ENCODE results near the gene ERI3.

ERI3 gene

DNA sequence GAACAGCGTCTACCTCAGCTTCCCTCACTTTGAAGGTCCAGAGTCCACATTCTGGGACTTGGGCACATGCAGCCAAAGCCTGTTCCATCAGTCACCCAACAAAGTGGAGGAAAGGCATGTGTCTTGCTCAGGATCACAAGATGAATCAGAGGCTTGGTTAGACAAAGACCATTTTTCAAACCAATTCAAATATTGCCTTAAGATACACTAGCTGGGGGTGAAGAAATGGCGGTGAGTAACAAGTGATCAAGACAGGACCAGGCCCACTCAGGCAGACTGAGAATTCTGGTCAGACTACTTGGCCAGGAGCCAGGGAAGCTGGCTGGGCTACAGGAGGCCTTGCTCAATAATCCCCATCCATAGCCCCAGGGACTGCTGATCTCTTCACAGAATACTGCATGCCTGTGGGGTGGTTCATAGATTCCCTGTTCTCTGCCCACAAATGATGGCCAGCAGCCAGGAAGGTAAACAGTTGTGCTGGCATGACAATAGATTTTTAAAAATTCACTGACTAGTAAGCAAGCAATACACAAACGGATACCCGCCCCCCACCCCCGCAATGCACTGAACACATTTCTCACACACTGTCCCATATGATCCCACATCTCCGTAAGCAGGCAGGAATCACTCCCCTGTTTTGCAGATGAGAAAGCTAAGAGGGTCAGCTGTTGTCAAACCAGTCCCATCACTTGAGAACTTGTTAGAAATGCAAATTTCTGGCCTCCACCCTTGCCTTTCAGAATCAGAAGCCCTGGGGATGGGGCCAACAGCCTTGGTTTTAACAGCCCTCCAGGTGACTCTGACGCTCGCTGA, 27.2 kb downstream of the ERI3 start:
- DNase-seq (ENCODE audit: low read depth) = peak; percentile 81
- TF ChIP-seq, protein P1, sequence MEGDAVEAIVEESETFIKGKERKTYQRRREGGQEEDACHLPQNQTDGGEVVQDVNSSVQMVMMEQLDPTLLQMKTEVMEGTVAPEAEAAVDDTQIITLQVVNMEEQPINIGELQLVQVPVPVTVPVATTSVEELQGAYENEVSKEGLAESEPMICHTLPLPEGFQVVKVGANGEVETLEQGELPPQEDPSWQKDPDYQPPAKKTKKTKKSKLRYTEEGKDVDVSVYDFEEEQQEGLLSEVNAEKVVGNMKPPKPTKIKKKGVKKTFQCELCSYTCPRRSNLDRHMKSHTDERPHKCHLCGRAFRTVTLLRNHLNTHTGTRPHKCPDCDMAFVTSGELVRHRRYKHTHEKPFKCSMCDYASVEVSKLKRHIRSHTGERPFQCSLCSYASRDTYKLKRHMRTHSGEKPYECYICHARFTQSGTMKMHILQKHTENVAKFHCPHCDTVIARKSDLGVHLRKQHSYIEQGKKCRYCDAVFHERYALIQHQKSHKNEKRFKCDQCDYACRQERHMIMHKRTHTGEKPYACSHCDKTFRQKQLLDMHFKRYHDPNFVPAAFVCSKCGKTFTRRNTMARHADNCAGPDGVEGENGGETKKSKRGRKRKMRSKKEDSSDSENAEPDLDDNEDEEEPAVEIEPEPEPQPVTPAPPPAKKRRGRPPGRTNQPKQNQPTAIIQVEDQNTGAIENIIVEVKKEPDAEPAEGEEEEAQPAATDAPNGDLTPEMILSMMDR (IDR thresholded peaks at IDR 0.05; ENCODE audit: control insufficient read depth, extremely low read depth, insufficient read depth) = no peak
- no peak overlapping the region for H3K4me3 ChIP-seq (ENCODE audit: low read depth, low read length)

DNA sequence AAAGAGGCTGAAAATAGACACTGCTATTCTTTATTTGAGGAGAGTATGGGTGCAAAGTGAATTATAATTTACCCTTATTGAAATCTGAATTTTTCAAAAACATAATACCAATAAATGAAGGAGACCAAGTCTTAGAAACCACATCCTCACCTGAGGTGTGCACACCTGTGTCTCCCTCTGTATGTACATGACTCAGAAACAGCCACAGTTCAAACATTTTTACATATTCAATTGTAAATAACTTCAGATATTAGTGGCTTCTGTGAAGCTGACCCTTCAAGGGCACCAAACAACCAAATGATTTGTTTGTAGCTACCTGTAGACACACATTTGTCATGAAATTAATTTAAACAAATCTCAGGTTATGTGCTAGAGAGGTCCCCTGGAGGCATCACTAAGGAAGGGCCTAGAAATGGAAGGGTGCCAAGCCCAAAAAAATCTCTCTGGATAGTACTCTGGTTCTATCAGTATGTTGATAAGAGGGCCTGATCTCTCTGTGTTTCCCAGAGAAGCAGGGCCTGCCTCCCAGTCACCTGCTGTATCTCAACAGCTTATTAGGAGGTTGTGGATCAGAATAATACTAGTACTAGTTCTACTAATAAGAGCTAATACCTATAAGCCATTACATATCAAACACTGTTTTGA, 28.1 kb downstream of the ERI3 start:
- TF ChIP-seq, protein P1 (IDR thresholded peaks at IDR 0.05; ENCODE audit: control insufficient read depth, extremely low read depth, insufficient read depth) = no peak
- no peak overlapping the region for H3K4me3 ChIP-seq (ENCODE audit: low read depth, low read length)
- DNase-seq (ENCODE audit: low read depth) = no peak

GRCh38 chr1:44326024-44326701, 28.9 kb downstream of the ERI3 start:
- TF ChIP-seq, protein P1 (IDR thresholded peaks at IDR 0.05; ENCODE audit: control insufficient read depth, extremely low read depth, insufficient read depth) = no peak

GRCh38 chr1:44323947-44324346, 31.1 kb downstream of the ERI3 start:
- TF ChIP-seq, protein P1 (IDR thresholded peaks at IDR 0.05; ENCODE audit: control insufficient read depth, extremely low read depth, insufficient read depth) = no peak
- H3K4me3 ChIP-seq (ENCODE audit: low read depth, low read length) = no peak overlapping the region
- no peak for DNase-seq (ENCODE audit: low read depth)

More at GRCh38 chr1:44326024-44326701, 28.9 kb downstream of the ERI3 start:
- DNase-seq (ENCODE audit: low read depth) = no peak
- H3K4me3 ChIP-seq (ENCODE audit: low read depth, low read length) = no peak overlapping the region

GRCh38 chr1:44322367-44322766, 32.7 kb downstream of the ERI3 start:
- H3K4me3 ChIP-seq (ENCODE audit: low read depth, low read length) = no peak overlapping the region
- TF ChIP-seq, protein P1 (IDR thresholded peaks at IDR 0.05; ENCODE audit: control insufficient read depth, extremely low read depth, insufficient read depth) = no peak
- no peak for DNase-seq (ENCODE audit: low read depth)

DNA sequence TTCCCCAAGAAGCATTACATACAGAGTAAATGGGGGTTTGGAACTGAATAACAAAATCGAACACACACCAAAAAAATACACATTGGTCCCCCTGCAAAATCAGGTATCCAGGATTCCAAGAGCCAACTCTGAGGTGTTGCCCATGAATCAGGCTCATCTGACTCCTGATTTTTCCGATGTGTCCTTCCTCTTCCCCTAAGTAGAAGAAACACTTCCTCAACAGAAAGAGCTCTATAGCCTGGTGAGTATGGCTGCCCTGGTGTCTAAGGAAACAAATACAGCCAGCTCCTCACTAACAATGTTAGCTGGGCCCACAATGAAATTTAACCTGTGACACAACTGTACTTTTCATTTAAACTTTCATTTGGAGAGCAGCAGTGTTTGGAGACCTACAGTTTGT, 33.6 kb downstream of the ERI3 start:
- no peak for DNase-seq (ENCODE audit: low read depth)
- TF ChIP-seq, protein P1 (IDR thresholded peaks at IDR 0.05; ENCODE audit: control insufficient read depth, extremely low read depth, insufficient read depth) = no peak

More for the DNA sequence above, 33.6 kb downstream of the ERI3 start:
- H3K4me3 ChIP-seq (ENCODE audit: low read depth, low read length) = no peak overlapping the region

Data from LNCaP clone FGC (cell line).